ENCODE results near the gene AFF4.

AFF4 gene

DNA sequence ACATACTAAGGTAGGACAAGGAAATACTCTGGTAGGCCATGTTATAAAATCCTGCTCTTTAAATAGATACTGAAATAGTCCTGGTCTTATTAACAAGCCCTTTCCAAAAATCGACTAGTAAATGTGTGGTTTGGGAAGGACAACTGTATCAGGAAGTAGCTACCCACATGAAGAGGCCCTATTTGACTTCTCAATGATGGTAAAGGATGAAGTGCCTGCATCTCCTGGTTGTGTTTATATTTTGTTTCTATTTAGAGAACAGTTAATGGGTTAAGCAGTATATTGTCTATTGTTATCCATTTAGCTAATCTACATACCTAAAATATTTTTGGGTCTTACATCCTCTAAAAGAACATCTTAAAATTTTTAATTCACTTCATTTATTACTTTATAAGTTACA is 109.6 kb downstream of the AFF4 start:
- DNase-seq (ENCODE audit: low read depth), result no peak

DNA sequence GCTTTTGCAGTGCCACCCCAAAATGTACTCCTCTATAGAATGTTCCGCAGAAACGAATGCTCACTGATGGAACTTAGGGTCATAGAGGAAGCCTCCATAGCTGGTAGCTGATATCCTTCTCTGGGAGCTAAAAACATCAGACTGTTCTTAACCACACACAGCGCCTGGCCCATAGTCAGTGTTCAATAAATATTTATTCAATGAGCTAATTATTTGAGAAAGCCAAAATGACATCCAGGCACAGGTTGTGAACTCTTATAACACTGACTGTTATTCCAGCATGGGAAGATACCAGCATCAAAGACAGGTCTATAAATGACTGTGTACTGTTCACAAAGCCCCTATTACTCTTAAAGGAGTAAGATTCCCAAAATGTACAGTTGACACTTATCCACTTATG is 110.1 kb downstream of the AFF4 start:
- DNase-seq (ENCODE audit: low read depth), result no peak

DNA sequence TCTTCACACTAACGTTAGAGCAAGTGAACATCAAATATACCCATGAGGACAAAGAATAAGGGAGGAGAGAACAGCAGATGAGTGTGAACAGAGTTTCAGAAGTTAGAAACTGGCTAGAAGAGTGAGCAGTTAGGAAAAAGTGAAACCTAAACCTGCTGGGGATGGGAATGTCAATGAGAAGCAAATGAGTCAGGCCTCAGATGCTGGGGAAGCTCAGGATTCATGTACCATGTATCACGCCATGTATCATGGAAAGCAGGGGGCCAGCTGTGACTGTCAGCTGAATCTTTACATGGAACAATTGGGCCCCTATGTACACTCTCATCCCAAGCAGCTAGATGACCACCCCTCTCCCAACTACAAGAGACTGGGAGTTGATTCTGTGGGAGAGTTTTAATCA is 113.4 kb downstream of the AFF4 start:
- no peak for DNase-seq (ENCODE audit: low read depth)

- DNase-seq (ENCODE audit: low read depth), result no peak
Observed at GRCh38 chr5:132849347-132849746, 114.1 kb downstream of the AFF4 start.

GRCh38 chr5:132848270-132848669 is 115.2 kb downstream of the AFF4 start:
- no peak for DNase-seq (ENCODE audit: low read depth)

GRCh38 chr5:132841305-132841704 is 122.1 kb downstream of the AFF4 start:
- no peak for DNase-seq (ENCODE audit: low read depth)

GRCh38 chr5:132840896-132841295 is 122.5 kb downstream of the AFF4 start:
- DNase-seq (ENCODE audit: low read depth), result no peak

DNA sequence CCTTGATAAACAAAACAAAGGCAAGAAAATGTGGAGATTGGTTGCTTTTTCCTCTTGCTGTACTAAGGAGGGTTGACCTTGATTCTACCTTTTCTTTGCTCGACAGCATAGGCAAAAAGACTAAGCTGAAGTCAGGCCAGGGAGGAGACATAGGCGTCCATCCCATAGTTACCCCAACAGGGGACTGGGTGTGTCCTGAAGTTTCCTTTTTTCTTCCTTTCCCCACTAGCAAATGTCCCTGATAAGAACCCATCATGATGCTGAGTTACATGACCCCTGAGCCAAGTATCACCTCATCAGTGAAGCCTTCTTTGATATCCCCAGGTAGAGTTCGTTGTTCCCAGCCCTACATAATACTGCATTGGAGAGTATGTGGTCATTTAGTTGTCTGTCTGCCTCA is 123.1 kb downstream of the AFF4 start:
- DNase-seq (ENCODE audit: low read depth), result no peak

GRCh38 chr5:132839426-132840301 is 123.8 kb downstream of the AFF4 start:
- DNase-seq (ENCODE audit: low read depth), result no peak

DNA sequence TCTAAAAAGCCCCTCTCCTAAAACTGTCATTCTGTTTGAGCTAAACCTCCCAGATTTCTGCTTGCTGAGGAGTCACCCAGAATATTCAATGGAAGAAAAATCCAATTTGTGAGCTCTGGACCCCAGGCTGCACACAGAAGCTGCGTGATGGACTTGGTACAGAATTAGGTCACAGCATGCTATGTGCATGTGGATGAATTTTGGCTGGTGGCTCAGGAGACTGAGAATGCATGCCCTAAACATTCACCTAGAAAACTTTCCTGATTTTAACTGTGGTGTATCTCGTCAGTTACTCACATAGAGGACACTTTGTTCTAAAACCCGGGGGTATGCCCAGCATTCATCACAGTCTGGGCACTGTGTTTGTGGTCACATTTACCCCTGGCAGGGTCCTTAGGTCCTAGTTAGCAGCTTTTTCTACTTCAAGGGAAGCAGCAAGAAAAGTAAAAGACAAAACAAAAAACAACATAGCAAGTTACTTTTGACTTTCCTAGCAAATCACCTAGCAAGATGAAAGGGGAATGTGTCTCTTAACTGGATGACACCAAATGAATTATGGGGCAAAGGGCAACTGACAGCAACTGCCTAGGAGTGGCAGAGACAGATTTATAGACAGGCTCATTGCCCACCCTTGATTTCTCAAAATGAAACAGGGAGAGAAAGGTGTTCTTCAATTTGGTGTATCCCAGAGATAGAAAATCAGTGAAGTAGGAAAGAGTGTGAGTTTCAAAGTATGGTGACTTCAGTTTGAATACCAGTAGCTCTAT is 124.7 kb downstream of the AFF4 start:
- no peak for DNase-seq (ENCODE audit: low read depth)

- DNase-seq (ENCODE audit: low read depth), result no peak
Observed at GRCh38 chr5:132837868-132838267, 125.6 kb downstream of the AFF4 start.

DNA sequence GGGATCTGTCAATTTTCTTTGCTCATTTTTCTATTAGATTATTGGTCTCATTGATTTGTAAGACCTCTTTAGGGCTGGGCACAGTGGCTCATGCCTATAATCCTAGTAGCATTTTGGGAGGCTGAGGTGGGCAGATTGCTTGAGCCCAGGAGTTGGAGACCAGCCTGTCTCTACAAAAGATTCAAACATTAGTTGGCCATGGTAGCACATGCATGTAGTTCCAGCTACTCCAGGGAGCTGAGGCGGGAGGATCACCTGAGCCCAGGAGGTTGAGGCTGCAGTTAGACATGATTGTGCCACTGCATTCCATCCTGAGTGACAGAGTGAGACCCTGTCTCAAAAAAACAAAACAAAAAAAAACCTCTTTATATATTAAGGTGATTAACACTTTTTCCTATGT is 126.6 kb downstream of the AFF4 start:
- no peak for DNase-seq (ENCODE audit: low read depth)

DNA sequence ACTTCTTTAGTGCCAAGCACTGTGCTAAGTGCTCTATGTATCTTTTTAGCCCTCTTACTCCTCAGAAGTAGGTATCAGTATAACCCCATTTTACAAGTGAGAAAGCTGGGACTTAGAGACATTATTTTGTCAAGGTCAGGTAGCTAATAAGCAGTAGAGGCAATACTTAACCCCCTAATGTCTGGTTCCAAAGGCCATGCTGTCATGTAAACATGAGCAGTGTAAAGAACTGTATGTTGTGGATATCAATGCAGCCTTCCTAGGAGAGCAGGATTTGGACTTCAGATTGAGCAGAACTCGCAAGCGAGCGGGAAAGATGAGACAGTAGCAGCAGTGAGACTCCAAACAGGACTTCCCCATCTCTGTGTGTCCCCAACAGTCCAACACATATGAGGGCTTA is 129.4 kb downstream of the AFF4 start:
- no peak for DNase-seq (ENCODE audit: low read depth)

DNA sequence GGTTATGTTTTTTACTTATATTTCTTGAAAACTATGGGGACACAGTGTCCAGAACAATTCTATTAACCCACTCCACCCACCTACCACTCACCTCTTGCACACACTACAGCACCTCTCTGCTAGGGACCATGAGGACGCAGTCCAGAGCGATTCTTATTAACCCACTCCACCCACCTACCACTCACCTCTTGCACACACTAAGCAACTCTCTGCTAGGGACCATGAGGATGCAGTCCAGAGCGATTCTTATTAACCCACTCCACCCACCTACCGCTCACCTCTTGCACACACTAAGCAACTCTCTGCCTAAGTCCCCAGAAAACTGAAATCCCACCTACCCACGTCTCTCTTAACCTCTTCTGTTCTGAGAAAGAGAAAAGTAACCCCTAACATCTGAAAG is 130.8 kb downstream of the AFF4 start:
- no peak for DNase-seq (ENCODE audit: low read depth)

DNA sequence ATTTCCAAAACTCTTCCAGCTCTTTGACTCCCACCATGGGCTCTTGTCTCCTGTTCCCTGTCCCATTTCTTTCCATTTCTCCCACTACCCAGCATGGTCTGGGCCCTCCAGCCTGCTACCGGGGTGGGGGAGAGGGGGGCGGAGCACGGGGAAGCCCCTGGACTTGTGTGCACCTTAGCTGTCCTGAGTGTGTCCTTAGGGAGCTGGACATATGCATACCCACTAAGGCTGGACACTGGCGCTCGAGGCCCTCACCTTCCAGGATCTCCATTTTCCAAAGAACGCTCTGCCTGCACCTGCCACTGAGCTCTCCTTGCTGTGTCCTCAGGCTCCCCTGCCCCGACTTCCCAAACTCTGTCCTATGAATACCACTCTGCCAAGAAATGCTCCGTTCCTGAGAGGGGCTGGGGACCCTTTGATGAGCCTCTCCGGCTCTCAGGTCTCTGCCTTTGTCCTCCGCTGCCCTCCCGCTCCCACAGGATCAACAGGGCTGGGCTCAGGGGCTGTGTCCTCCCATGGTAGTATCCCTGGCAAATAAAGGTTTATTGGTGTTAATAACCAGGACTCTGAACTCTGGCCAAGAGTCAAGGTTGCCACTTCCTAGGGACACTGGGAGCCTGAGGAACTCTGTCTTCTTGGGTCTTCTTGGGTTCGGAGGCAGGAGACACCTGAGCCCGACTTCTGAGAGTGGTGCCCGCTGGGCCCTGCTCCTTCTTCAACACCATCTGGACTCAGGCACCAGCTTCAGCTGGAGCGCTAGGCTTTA is 132.2 kb downstream of the AFF4 start:
- DNase-seq (ENCODE audit: low read depth), result no peak

- no peak for DNase-seq (ENCODE audit: low read depth)
Observed at GRCh38 chr5:132830436-132831094, 132.9 kb downstream of the AFF4 start, which contains the start of gene SHROOM1. Gene SHROOM1, minus strand, starts transcription at chr5:132830647. Its CDS starts 4,507 bp downstream, at chr5:132826140.

DNA sequence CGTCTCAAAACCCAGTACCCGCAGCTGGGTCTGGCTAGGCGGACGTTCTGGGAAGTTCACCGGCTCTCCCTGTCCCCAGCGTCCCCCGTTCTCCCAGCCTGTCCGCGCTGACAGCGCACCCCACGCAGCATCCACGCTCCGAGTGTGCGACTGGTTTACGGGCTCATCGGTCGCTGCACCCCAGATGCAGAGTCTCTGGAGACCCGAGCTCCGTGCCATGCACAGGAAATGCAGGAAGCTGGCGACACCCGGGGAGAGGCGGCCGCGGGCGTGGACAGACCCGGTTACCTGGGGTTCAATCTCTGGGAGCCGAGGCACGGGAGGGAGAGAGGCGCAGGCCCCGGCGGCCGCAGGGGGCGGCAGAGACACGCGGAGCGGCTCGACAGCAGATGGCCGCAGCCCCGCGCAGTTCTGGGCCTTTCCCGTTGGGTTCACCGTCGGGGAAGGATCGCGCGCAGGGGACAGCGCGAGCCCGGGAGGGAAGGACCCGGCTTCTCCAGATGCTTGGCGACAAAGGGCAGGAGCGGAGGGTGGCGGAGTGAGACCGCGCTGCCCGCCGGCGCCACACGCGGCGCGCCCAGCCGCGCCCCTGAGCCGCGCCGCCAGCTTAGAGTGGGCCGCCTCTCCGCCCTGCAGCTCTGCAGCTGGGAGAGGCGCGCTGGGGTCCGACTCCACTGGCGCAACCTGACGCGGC is 133.5 kb downstream of the AFF4 start:
- DNase-seq (ENCODE audit: low read depth), result peak; percentile 50

DNA sequence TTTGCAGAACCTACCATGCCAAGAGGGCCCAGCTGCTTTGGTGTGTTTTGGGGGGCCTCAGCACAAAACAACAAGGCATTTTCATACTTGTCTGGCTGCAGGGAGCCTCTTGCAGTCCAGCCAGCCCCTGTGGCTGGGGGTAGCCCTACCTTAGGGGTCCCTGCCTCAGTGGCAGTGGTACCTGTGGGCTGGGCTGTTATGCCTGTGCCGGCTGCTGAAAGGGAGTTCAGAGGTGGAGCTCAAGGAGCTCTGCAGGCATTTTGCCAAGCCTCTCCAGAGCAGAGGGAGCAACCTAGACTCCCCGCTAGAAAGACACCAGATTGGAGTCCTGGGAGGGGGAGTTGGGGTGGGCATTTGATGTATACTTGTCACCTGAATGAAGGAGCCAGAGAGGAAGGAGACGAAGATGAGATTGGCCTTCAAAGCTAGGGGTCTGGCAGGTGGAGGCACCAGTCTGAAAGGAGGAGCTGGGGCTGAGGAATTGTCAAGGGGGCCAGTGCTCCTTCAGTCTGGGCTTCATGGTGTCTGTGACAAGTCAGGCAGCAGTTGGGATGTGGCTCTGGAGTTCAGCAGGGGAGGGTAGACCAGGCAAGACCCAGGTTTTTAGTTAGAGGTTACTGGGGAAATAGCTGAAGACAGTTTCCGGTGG is 134.5 kb downstream of the AFF4 start:
- DNase-seq (ENCODE audit: low read depth), result no peak

- DNase-seq (ENCODE audit: low read depth), result no peak
Observed at GRCh38 chr5:132827943-132828673, 135.3 kb downstream of the AFF4 start.

DNA sequence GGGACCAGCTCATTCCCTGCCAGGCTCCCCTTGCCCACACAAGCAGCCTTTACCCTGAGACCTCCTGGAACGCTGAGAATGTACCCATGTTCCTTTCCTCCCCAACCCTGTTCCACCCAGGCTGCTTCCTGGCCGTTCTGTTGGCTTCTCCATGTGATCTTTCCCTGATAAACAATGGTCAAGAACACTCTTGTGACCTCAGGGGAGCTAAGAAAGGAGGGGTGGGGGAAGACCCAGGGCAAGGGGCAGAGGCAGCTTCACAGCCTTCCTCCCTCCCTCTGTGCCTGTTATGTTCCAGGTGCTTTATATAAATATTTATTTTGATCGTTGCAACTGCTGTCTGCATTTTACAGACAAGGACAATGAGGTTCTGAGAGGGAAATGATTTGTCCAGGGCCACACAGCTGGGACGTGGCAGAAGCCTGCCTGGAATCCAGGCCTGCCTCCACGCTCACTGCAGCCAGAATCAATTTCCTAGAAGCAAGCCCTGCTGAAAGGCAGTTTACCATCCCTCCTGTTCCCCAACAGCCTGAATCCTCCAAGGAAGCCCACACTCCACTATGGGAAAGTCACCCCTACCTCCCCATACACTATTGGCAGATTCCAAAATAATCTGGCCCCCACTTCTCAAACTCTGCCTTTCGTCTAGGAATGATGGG is 136.9 kb downstream of the AFF4 start:
- DNase-seq (ENCODE audit: low read depth), result no peak

Data from activated T-helper 9 cell treated with anti-CD3 and anti-CD28 coated beads, Interleukin-2, amount 50 U/mL, for 16 hours (primary cell).